Right atrium auricular region (tissue), 2 donors: ENCODE measurements around the gene NDUFAF8. TPM values are rescaled to one million over a fixed set of nuclear protein-coding genes. Genes with fewer than 3 reads are reported as not detected.
"Not testable (repeated sequence)": the region's sequence is repeated elsewhere in the genome, so short reads cannot be mapped to it uniquely, and the experiment has no call there.

ENCODE experiments used
- DNase-seq: peaks from one replicate; pipeline ENCODE4 v3.0.0-alpha.2; 2019; ENCODE audit warnings: low spot score
- H3K27ac ChIP-seq, 2 donors: fragments of 200-600 bp; sonication (generic); 1 replicate in 1 of 2; 2 replicates in 1 of 2; pipeline ENCODE4 v1.5.1; 2016 to 2019
- H3K27me3 ChIP-seq, 2 donors: fragments of 200-600 bp; sonication (generic); one replicate each; pipeline versions ENCODE4 v1.5.1 to v1.6.0; 2017 to 2019
- H3K36me3 ChIP-seq: fragments of 200-600 bp; sonication (generic); one replicate; pipeline ENCODE4 v1.5.1; 2016
- H3K4me1 ChIP-seq, 2 donors: fragments of 200-600 bp; sonication (generic); one replicate each; pipeline versions ENCODE4 v1.5.1 to v1.6.0; 2017 to 2019
- H3K4me3 ChIP-seq, 2 donors: fragments of 200-600 bp; sonication (generic); 1 replicate in 1 of 2; 2 replicates in 1 of 2; pipeline ENCODE4 v1.5.1; 2017 to 2019; ENCODE audit warnings: mild to moderate bottlenecking in 1 of 2, moderate library complexity in 1 of 2
- H3K9me3 ChIP-seq, 2 donors: fragments of 200-600 bp; sonication (generic); one replicate each; pipeline ENCODE4 v1.5.1; 2019
- CTCF ChIP-seq, 2 donors: fragments of 200-600 bp; sonication (generic); IDR thresholded peaks; one replicate each; pipeline ENCODE4 v1.5.1; 2019; ENCODE audit warnings: antibody characterized with exemption in 2 of 2
- total RNA-seq, 2 donors: library from RNA; depleted of rRNA; stranded (reverse); fragments of >200 nt; gene quantifications; one replicate each; pipeline ENCODE4 v1.1.0, GENCODE V29; 2016

The NDUFAF8 gene
- total RNA-seq, 2 donors from 2014 or later, result 53.1 to 53.5 TPM

- no peaks in the 10 kb centered on the region for H3K36me3 ChIP-seq
- H3K4me3 ChIP-seq, result peak within 1 kb of the TSS; percentile 65 to 88
- no peaks in the 10 kb centered on the region for H3K9me3 ChIP-seq
- no peaks in the 10 kb centered on the region for H3K27me3 ChIP-seq
- H3K4me1 ChIP-seq, result peaks cover 0 to 25% of the 10 kb centered on the region in 2 donors
- TF ChIP-seq CTCF (IDR thresholded peaks at IDR 0.05), result no peak
- no peak within 1 kb of the TSS for H3K27ac ChIP-seq
- DNase-seq, result peak; percentile 98
Observed at GRCh38 chr17:81222906-81223761, 16.0 kb upstream of the NDUFAF8 start, which contains the start of gene CEP131. Gene CEP131, minus strand, starts transcription at chr17:81222965. Its CDS starts 2,909 bp downstream, at chr17:81220056.

- Histone ChIP-seq H3K4me1 (peaks cover 0 to 25% of the 10 kb centered on the region in 2 donors), H3K4me3 (peak overlapping the region in 1 of 2 donors; percentile 88), H3K36me3 (no peaks in the 10 kb centered on the region), H3K9me3 (no peaks in the 10 kb centered on the region), H3K27me3 (no peaks in the 10 kb centered on the region), H3K27ac (no peak overlapping the region)
- no peak for DNase-seq
- TF ChIP-seq CTCF (IDR thresholded peaks at IDR 0.05), result no peak
Observed at GRCh38 chr17:81223762-81224130, 15.4 kb upstream of the NDUFAF8 start.

GRCh38 chr17:81227630-81228029 is 11.5 kb upstream of the NDUFAF8 start:
- peaks cover 18% of the 10 kb centered on the region for H3K36me3 ChIP-seq
- not testable (repeated sequence) for DNase-seq, H3K27me3 ChIP-seq, H3K9me3 ChIP-seq, H3K4me1 ChIP-seq, H3K4me3 ChIP-seq, H3K27ac ChIP-seq

- no peak overlapping the region for H3K27ac ChIP-seq
- no peak for TF ChIP-seq CTCF (IDR thresholded peaks at IDR 0.05)
- peaks cover 0 to 6% of the 10 kb centered on the region in 2 donors for H3K4me1 ChIP-seq
- H3K4me3 ChIP-seq, result no peak overlapping the region
- H3K9me3 ChIP-seq, result no peaks in the 10 kb centered on the region
- DNase-seq, result no peak
- H3K36me3 ChIP-seq, result peaks cover 26% of the 10 kb centered on the region
- H3K27me3 ChIP-seq, result no peaks in the 10 kb centered on the region
Observed at GRCh38 chr17:81228420-81228819, 10.7 kb upstream of the NDUFAF8 start.

- no peaks in the 10 kb centered on the region for H3K9me3 ChIP-seq
- peaks cover 26% of the 10 kb centered on the region for H3K36me3 ChIP-seq
- no peak for DNase-seq
- no peak overlapping the region for H3K4me3 ChIP-seq
- H3K4me1 ChIP-seq, result no peaks in the 10 kb centered on the region
- no peaks in the 10 kb centered on the region for H3K27me3 ChIP-seq
- no peak for TF ChIP-seq CTCF (IDR thresholded peaks at IDR 0.05)
- no peak overlapping the region for H3K27ac ChIP-seq
Observed at GRCh38 chr17:81228834-81229665, 10.1 kb upstream of the NDUFAF8 start.

- Histone ChIP-seq H3K9me3 (no peaks in the 10 kb centered on the region), H3K4me3 (no peak overlapping the region), H3K36me3 (peaks cover 26% of the 10 kb centered on the region), H3K4me1 (no peaks in the 10 kb centered on the region), H3K27ac (no peak overlapping the region), H3K27me3 (no peaks in the 10 kb centered on the region)
- TF ChIP-seq CTCF (IDR thresholded peaks at IDR 0.05), result no peak
- DNase-seq, result no peak
Observed at GRCh38 chr17:81229666-81229920, 9.5 kb upstream of the NDUFAF8 start.
